Astrocyte (in vitro differentiated cells and primary cell): ENCODE results near the gene VSTM2B. TPM values are rescaled to one million over a fixed set of nuclear protein-coding genes. Genes with fewer than 3 reads are reported as not detected.

Source experiments
- DNase-seq: peaks from one replicate; pipeline ENCODE4 v3.0.0-alpha.2; 2010; ENCODE audit warnings: low read depth
- FAIRE-seq: peaks from 2 replicates; lab custom pipeline; 2011; peaks lifted over from hg19 to GRCh38; lab: Jason Lieb, UNC
- H2AFZ ChIP-seq: 2 replicates; pipeline ENCODE4 v1.6.0; 2012; ENCODE audit warnings: low read depth, low read length, inconsistent platforms
- H3K27ac ChIP-seq: 2 replicates; pipeline ENCODE4 v1.5.1; 2011; ENCODE audit warnings: low read depth, low read length, inconsistent platforms
- H3K27me3 ChIP-seq: 2 replicates; pipeline ENCODE4 v1.6.0; 2011; ENCODE audit warnings: low read length, inconsistent platforms; ENCODE audit not compliant: insufficient read depth
- H3K36me3 ChIP-seq: 2 replicates; pipeline ENCODE4 v1.5.1; 2011; ENCODE audit warnings: low read length, inconsistent platforms; ENCODE audit not compliant: insufficient read depth
- H3K4me1 ChIP-seq: 2 replicates; pipeline ENCODE4 v1.5.1; 2011; ENCODE audit warnings: low read length, inconsistent platforms; ENCODE audit not compliant: insufficient read depth
- H3K4me2 ChIP-seq: 2 replicates; pipeline ENCODE4 v1.6.0; 2012; ENCODE audit warnings: low read length, inconsistent platforms
- H3K4me3 ChIP-seq: 2 replicates; pipeline ENCODE4 v1.5.1; 2011; ENCODE audit warnings: low read depth, mild to moderate bottlenecking, low read length, inconsistent platforms; ENCODE audit not compliant: insufficient read depth
- H3K79me2 ChIP-seq: 2 replicates; pipeline ENCODE4 v1.6.0; 2012; ENCODE audit warnings: mild to moderate bottlenecking, low read length, inconsistent platforms; ENCODE audit not compliant: insufficient read depth
- H3K9ac ChIP-seq: 2 replicates; pipeline ENCODE4 v1.6.0; 2012; ENCODE audit warnings: mild to moderate bottlenecking, low read length, inconsistent platforms
- H3K9me3 ChIP-seq: 2 replicates; pipeline ENCODE4 v1.5.1; 2012; ENCODE audit warnings: low read depth, mild to moderate bottlenecking, low read length, inconsistent platforms; ENCODE audit not compliant: insufficient read depth
- H4K20me1 ChIP-seq: 2 replicates; pipeline ENCODE4 v1.6.0; 2012; ENCODE audit warnings: low read length, inconsistent platforms; ENCODE audit not compliant: insufficient read depth
- H3K27ac Mint-ChIP-seq: one replicate; pipeline ENCODE4 v1.8.0; 2021; ENCODE audit warnings: mild to moderate bottlenecking, mixed read lengths; ENCODE audit not compliant: unreplicated experiment
- H3K27me3 Mint-ChIP-seq: one replicate; pipeline ENCODE4 v1.8.0; 2021; ENCODE audit warnings: low read depth, mixed read lengths; ENCODE audit not compliant: unreplicated experiment
- H3K36me3 Mint-ChIP-seq: one replicate; pipeline ENCODE4 v1.8.0; 2021; ENCODE audit warnings: low read depth, mixed read lengths; ENCODE audit not compliant: unreplicated experiment
- H3K4me1 Mint-ChIP-seq: one replicate; pipeline ENCODE4 v1.8.0; 2021; ENCODE audit warnings: low read depth, mixed read lengths; ENCODE audit not compliant: unreplicated experiment
- H3K4me3 Mint-ChIP-seq: one replicate; pipeline ENCODE4 v1.8.0; 2021; ENCODE audit warnings: mild to moderate bottlenecking, moderate library complexity, mixed read lengths; ENCODE audit not compliant: unreplicated experiment
- H3K9me3 Mint-ChIP-seq: one replicate; pipeline ENCODE4 v1.8.0; 2021; ENCODE audit warnings: mild to moderate bottlenecking, mixed read lengths; ENCODE audit not compliant: unreplicated experiment
- CTCF ChIP-seq: IDR thresholded peaks from 2 replicates; pipeline ENCODE4 v1.5.1; 2011; ENCODE audit warnings: low read depth, mild to moderate bottlenecking, inconsistent platforms, low read length, moderate library complexity; ENCODE audit not compliant: insufficient read depth
- EZH2 ChIP-seq: IDR thresholded peaks from 2 replicates; pipeline ENCODE4 v1.6.1; 2012; ENCODE audit warnings: mild to moderate bottlenecking, low read length, inconsistent platforms; ENCODE audit not compliant: insufficient read depth
- total RNA-seq: library from RNA; stranded (reverse); gene quantifications from 2 replicates; pipeline ENCODE4 v1.2.1, GENCODE V29; 2021

Gene VSTM2B
- total RNA-seq, 1 donor from 2014 or later: not detected

- Histone ChIP-seq H3K27me3 (no peaks in the 10 kb centered on the region), H2AFZ (no peak overlapping the region), H3K36me3 (no peaks in the 10 kb centered on the region), H3K79me2 (no peaks in the 10 kb centered on the region), H3K4me2 (no peak overlapping the region), H3K4me1 (no peaks in the 10 kb centered on the region), H3K9ac (no peak overlapping the region), H4K20me1 (no peaks in the 10 kb centered on the region), H3K9me3 (no peaks in the 10 kb centered on the region), H3K4me3 (no peak overlapping the region), H3K27ac (no peak overlapping the region)
- DNase-seq: no peak
- no peaks in the 10 kb centered on the region for H3K36me3 Mint-ChIP-seq
- H3K27ac Mint-ChIP-seq: no peak overlapping the region
- FAIRE-seq: no peak
- H3K27me3 Mint-ChIP-seq: peaks cover 31% of the 10 kb centered on the region
- no peaks in the 10 kb centered on the region for H3K4me1 Mint-ChIP-seq
- H3K9me3 Mint-ChIP-seq: peaks cover 14% of the 10 kb centered on the region
- no peak for TF ChIP-seq EZH2
- no peak for TF ChIP-seq CTCF
- no peak overlapping the region for H3K4me3 Mint-ChIP-seq
Measured at GRCh38 chr19:29562299-29563297, 36.8 kb downstream of the VSTM2B start.

- no peak overlapping the region for H3K4me3 ChIP-seq
- no peaks in the 10 kb centered on the region for H3K79me2 ChIP-seq
- H3K27me3 Mint-ChIP-seq: peaks cover 39% of the 10 kb centered on the region
- peaks cover 14% of the 10 kb centered on the region for H3K9me3 Mint-ChIP-seq
- H3K9me3 ChIP-seq: no peaks in the 10 kb centered on the region
- H4K20me1 ChIP-seq: no peaks in the 10 kb centered on the region
- H3K36me3 Mint-ChIP-seq: no peaks in the 10 kb centered on the region
- H3K27me3 ChIP-seq: no peaks in the 10 kb centered on the region
- no peak overlapping the region for H3K27ac Mint-ChIP-seq
- FAIRE-seq: no peak
- no peak overlapping the region for H3K9ac ChIP-seq
- no peaks in the 10 kb centered on the region for H3K4me1 ChIP-seq
- no peak overlapping the region for H2AFZ ChIP-seq
- no peaks in the 10 kb centered on the region for H3K36me3 ChIP-seq
- H3K4me2 ChIP-seq: no peak overlapping the region
- H3K4me3 Mint-ChIP-seq: no peak overlapping the region
- no peaks in the 10 kb centered on the region for H3K4me1 Mint-ChIP-seq
- H3K27ac ChIP-seq: no peak overlapping the region
- no peak for DNase-seq
- no peak for TF ChIP-seq CTCF
- no peak for TF ChIP-seq EZH2
Measured at GRCh38 chr19:29563486-29564101, 37.8 kb downstream of the VSTM2B start.
